H1 (cell line): ENCODE measurements around the gene SLC9A5. TPM values are rescaled to one million over a fixed set of nuclear protein-coding genes. Genes with fewer than 3 reads are reported as not detected.

ENCODE experiments used
- CBX5 ChIP-seq: fragments of 300-800, 300-1000 bp; sonication (generic); IDR thresholded peaks from 2 replicates; pipeline ENCODE4 v1.7.1; 2016; ENCODE audit warnings: antibody characterized with exemption, low read length, low read depth
- CEBPB ChIP-seq: IDR thresholded peaks from 2 replicates; pipeline ENCODE4 v1.6.1; 2012; ENCODE audit warnings: low read depth, low read length
- EGR1 ChIP-seq: IDR thresholded peaks from 2 replicates; pipeline ENCODE4 v1.6.1; 2011; ENCODE audit warnings: low read depth, low read length, borderline replicate concordance
- JUN ChIP-seq: IDR thresholded peaks from 2 replicates; pipeline ENCODE4 v1.6.1; 2011; ENCODE audit warnings: low read depth, mild to moderate bottlenecking, improper control_type of control experiment, low read length
- KDM4A ChIP-seq: IDR thresholded peaks from one replicate; pipeline ENCODE4 v1.7.1; 2012; ENCODE audit warnings: low read depth, mild to moderate bottlenecking, moderate library complexity, low read length, inconsistent platforms; ENCODE audit not compliant: severe bottlenecking
- SP1 ChIP-seq: IDR thresholded peaks from 2 replicates; pipeline ENCODE4 v1.6.1; 2011; ENCODE audit warnings: low read depth, low read length
- TBP ChIP-seq: IDR thresholded peaks from 2 replicates; pipeline ENCODE4 v1.6.1; 2011; ENCODE audit warnings: low read depth, low read length, improper control_type of control experiment
- polyA plus RNA-seq, 7 experiments: library from polyadenylated mRNA; depleted of rRNA in 3 of 7; stranded (reverse) in 5 of 7; unstranded in 2 of 7; fragments of >200 nt in 5 of 7; fragments of 200-250 nt in 2 of 7; gene quantifications; 1 replicate in 5 of 7; 2 replicates in 1 of 7; 4 replicates in 1 of 7; pipeline versions ENCODE4 v1.2.1 to v1.2.3, GENCODE V29; 2011 to 2013; ENCODE audit warnings: missing spikeins in 2 of 7, mixed read lengths in 2 of 7
- total RNA-seq: library from RNA; stranded (reverse); fragmentation: NEBNext Ultra II Directional; extraction: Animal tissue kit (Norgen Biotek cat#: 25700); gene quantifications from 2 replicates; pipeline ENCODE4 v1.2.1, GENCODE V29; 2021

Gene SLC9A5
- total and polyA plus RNA-seq, 2 of the 8 experiments (the other 6 are each of a cell fraction or from before 2014, with no cell fraction given) = 7.9 to 8.6 TPM

DNA sequence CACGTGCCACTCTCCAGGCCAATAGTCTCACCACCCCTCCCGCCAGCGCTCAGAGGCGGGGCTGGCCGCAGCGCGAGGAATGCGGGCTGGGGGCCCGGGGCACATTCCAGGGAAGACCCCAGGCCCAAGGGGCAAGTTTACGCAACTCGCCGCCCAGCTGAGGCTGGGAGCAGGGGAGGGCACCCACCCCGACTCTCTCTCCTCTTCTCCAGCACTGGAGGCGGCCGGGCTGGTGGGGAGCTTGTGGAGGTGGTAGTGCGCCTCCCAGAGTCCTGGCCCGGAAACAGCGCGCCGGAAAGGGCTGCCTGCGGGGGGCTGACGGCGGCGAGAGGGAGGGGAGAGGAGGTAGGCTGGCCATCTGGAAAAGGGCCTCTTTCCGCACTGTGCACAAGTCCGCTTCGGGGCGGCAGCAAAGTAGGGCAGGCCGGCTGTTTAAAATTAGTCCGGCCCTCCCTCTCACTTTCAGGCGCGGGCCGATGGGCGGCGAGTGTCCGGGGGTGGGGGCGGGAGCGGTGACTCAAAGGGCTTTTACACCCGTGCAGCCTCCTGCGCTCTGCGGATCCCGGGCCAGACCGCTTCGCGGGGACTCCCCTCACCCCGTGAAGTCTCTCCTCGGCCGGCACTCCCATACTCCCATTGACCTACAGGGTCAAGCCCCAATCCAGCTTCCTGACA, 2.6 kb upstream of the SLC9A5 start (continued):
- TF ChIP-seq JUN (no peak), SP1 (peak; percentile 28; the same call in 1 of the 2 replicates), CBX5 (no peak), CEBPB (peak; percentile 95), EGR1 (no peak), KDM4A (peak; percentile 41), TBP (no peak; the same call in 1 of the 2 replicates)
